ENCODE data around the gene RAD51B.

RAD51B gene

DNA sequence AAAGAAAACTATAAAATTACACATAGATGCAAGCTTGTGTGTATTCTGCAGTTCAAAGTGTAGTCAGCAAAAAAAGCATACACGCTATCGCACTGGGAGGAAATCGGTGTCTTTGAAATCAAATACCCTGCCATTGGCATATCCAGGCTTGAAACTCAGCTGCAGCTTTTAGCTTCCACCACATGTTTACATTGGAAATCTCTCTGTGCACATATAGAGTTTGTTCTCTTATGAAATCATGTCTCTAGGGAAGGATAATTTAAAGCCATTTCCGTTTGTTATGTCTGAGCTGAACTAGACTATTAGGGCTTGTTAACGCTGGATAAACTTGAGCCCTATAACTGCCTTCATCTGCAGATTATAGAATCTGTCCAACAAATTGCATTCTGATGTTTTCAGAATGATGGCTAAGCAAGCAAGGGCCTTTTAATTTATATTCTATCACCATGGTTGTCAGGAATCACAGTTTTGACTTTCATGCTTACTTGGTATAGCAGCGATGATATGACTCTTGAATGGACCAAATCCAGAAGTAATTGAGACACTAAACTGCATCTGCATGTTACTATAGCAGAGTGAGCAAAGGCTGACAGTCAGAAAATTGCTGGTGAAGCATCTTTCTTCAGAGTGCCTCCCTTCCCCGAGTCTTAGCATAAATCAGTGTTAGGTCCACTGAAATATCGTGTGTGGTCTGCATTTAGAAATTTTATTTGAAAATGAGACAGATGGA is 530.5 kb downstream of the RAD51B start:
- no peak for ATAC-seq

DNA sequence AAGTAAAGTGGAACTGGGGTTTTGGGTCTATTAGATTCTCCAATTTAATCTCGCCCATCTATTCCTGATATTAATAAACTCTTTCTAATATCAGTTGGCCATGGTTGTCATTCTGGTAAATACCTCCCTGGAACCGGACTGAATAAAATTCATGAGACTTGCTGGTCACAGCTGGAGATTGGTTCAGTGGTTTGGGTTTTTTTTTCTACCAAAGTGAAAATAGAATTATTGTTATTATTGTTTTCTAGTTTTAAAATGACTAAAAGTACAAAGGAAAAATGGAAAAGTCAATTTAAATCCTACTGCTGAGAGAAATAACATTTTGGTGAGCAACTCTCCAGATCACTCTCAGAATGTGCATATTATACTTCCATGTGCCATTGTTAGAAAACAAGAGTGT is 535.8 kb downstream of the RAD51B start:
- no peak for ATAC-seq

DNA sequence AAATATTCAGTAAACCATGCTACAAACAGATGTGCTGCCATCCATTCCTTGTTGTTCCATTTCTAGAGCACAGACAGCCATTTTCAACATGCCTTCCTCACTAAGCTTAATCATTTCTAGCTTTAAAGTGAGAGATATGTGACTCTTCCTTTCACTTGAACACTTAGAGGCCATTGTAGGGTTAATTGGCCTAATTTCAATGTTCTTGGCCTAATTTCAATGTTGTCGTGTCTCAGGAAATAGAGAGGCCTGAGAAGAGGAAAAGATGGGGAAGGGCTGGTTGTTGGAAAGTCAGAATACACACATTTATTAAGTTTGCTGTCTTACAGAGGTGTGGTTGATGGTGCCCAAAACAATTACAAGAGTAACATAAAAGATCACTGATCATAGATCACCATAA is 538.2 kb downstream of the RAD51B start:
- no peak for ATAC-seq

DNA sequence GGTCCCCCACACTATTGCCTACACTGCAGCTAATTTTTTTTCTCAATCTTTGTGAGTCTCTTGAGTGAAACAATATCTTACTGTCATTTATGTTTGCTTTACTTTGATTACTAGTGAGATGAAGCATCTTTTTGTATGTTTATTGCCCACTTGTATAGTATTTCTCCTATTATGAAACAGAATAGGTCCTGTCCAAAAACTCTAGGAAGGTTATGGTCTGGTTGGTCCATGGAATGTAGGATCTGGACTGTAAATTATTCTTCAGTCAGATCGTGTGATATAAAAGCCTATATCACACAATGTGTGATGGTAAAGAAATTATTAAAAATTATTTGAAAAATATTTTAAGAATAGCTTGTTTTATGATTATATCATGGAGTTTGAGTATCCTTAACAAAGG is 538.9 kb downstream of the RAD51B start:
- no peak for ATAC-seq

DNA sequence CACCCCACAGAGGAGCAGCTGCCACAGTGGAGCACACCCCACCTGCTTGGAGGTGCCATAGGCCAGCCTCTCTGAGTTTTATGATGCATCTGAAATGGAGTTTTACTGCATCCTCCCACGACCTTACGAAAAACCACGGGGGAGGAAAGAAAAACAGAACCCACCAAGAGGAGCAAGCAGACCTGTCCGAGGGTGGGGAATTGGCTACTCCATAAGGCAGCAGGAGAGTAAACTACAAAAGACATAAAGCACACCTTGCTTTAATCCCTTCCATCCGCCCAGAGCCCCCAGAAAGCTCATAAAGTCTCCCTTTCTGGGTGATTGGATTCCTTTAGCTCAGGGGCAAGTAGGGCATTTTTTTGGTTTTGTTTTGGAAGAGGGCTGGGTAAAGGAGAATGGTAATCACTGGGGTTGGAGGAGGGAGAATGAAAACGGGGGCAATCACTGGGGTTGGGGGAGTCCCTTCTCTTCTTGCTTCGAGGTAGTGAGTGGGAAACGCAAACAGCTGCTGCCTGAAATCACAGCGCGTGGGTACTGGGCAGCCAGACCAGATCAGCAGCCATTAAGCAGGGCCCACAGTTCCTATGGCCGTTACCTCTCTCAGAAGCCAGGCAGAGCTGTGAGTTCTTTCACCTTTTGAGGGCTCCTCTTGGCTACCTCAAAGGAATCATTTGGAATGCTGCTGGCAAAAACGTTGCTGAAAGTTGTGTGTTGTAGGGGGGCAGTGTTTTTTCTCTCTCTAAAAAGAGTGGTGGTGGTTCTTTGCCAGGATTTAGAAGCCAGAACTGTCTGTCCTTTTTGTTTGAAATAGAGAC is 539.6 kb downstream of the RAD51B start:
- ATAC-seq = no peak

DNA sequence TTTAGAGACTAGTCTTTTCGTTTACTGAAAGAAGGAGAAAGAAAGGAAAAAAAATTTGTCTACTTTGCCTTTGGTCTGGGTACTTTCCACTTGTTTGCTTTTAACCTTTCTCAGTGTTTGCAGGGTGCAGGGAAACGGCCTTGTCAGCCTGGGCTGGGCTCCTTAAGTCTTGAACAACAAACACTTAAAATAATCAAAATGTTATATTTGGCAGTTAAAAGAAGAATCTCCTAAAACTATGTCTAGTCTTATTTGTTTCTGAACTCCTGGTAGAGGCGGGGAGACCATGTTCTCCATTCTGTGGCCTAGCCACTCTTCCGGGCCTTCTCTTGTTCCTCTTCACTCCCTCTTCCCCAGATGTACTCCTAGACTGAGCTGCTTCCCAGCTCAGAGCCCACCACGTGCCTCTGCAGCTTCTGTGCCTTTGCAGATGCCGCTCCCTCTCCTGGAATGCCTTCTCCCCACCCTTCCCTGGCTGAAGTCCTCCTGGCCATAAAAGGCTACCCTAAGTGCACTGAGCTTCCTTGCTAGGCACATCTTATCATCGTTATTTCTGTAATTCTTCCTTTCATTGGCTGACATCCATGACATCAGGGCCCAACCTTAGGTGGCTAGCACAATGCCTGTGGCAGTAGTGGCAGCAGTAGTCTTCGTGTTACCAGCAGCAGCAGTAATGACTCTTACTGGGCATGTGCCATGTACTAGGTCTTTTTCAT is 540.4 kb downstream of the RAD51B start:
- peak in 1 of 2 donors; percentile 43 for ATAC-seq

DNA sequence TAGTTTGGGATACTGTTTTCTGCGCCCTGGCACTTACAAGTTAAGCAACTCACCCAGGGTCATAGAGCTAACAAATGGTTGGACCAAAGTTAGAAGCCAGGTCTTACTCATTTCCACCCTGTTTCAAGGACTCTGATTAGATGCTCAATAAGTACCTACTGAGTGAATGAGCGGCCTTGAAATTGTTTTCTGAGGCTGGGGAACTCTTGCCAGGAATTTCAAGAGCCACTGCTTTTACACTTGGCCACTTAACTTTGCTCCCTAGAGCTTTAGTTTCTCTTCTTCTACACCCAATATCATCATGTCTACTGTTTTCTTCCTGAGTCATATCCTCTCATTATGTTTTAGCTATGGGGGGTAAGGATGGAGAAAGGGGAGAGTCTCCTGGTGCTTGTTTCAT is 541.7 kb downstream of the RAD51B start:
- no peak for ATAC-seq

DNA sequence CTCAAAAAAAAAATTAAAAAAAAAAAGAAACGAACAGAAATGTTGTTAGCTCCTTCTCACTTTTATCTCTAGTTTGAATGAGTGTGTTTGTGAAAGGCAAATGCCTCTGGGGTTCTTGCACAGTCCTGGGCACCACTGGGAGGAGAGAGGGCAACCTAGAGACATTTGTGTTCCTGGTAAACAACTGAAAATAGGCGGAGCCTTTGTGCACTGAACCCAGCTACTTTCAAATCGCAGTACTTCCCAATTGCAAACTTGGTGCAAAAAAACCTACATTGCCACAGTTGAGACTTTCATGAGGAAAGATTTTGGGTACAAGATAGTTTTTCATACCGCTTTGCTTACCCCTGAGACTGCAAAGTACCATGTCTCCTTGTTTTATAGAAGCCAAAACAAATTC is 543.3 kb downstream of the RAD51B start:
- ATAC-seq = no peak

DNA sequence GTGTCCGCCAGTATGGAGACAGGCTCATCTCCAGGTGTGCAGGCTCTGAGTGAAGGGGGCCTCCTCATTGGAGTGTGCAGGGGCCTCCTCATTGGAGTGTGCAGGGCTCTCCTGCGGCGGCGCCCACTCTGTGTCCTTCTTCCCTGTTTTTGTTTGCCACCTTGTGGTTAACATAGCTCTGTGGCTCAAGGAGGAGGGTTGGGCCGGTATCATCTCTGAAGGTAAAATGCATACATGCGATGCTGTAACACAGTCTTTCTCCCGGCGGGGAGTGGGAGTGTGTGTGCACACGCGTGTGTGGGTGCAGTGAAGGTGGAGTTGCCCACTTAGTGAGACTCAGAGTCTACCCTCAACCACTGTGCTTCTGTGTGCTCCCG is 543.9 kb downstream of the RAD51B start:
- no peak for ATAC-seq

DNA sequence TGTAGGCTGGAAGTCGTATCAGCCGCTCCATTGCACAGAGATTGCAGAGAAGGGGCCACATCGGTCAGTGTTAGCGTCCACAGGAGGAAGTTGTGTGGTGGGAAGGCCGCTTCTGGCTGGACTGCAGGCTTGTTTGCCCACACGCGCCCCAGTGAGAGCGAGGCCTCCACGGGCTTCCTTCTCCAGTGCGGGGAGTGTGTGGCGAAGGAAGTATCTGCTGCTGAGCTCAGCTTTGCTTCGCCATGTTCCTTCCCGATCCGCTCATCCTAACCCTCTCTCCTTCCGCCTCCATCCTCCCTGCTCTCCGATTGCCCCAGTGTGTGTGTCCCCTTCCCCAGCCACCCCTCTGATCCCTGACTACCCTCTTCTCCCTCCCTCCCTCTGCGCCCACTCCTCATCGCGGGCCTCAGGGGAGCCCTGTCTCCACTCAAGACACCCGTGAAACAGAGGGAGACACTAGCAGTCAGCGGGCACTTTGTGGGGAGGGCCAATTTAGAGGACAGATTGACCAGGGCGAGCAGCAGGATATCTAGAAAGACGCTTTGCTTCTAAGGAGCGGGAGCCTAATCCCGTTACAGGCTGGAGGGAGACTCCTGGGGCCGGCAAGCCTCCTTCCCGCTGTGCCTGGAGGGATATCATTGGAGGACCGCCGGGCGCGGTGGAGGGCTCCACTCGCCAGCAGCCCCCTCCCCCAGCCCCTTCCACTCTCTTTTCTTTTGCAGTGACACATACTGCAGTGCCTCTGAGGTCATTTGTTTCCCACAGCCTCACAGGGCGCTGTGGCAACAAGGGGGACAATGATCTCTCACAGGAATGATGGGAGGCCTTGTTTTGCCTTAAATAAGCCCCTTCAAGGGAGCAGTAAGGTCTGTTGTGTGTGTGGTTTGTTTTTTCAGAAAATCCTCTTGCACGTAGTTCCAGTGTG is 544.5 kb downstream of the RAD51B start:
- ATAC-seq = no peak

DNA sequence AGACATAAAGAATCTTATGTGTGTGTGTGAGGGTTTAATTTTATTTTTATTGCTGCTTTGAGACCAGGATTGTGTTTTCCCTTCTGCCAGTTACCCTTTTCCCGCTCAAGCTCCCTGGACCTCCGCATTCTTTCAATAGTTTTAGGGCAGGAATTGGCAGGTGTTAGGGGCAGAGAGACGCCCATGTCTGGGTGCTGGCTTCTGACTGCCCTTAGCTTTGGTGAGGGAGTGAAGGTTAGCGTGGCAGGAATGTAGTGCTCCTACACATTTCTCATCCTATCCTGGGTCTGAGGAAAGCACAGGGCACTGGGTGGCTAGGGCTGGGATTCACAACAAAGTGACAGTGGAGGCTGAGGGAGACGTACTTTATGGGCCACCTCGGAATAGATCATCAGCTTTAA is 545.2 kb downstream of the RAD51B start:
- no peak for ATAC-seq

DNA sequence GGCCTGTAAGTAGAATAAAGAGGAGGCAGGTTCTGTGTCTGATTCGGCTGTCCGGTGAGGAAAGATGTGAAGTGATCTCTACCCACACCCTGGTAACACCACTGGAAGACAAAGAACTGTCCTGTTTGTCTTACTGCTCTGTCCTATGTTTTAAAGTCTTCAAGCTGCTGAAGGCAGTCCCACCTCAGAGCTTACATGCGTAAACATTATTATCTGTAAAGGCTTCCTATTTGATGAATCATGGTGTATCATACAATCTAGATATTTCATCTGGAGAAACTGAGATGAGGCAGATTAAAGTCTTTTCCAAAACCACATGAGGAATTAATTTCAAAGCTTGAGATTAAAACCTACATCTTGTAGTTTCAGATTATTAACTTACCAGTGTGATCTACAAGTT is 545.6 kb downstream of the RAD51B start:
- no peak for ATAC-seq

DNA sequence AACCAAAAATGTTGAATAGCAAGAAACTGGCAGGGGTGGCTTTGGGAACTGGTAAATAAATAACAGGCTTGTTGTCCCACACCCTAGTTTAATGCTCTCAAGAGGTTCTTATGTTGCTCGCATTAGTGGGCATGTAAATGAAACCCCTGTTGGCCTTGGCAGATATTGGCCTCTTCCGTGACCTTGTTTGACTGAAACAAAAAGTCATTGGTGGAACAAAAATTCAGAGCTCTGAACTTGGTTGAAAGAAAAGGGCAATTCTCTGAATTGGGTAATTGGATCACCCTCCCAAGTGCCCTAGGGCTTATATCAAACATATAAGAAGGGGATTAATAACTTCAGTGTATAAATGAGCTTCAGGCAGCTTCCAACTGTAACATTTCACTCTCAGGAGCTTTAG is 547.1 kb downstream of the RAD51B start:
- no peak for ATAC-seq

DNA sequence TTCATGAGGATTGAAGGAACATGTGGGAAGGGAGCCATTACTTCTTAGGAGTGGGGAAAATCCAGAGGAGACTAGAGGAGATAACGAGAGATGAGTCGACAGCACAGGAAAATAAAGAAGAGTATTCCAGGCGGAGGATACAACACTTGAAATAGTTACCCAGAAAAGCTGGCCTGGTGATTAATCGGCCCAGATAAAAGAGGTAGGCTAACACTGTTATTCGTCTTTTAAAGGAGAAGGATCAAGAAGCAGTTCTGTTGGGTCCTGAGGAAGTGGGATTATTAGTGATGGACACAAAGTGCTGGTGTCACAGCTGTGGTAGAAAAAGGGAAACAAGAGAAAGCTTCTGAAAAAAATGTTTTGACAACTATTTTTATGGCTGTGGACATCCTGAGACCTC is 548.0 kb downstream of the RAD51B start:
- ATAC-seq = no peak

DNA sequence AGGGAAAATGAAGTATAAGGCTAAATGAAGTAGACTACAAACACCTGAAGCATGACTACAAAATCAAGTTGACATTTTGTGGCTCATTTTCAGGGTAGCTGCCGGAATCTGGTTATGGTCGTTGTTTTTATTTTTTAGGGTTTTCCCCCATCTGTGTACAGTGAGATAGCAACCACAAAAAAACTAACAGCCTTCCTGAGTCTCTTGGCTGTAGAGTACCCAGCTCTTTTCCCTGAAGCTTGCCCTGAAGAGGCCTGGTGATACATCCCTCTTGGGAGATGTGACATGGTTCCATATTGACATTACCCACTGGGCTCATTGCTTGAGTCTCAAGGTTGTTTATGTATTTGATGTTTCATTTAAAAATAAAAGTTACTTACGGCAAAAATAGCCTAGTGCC is 549.3 kb downstream of the RAD51B start:
- ATAC-seq = peak in 1 of 2 donors; percentile 32

DNA sequence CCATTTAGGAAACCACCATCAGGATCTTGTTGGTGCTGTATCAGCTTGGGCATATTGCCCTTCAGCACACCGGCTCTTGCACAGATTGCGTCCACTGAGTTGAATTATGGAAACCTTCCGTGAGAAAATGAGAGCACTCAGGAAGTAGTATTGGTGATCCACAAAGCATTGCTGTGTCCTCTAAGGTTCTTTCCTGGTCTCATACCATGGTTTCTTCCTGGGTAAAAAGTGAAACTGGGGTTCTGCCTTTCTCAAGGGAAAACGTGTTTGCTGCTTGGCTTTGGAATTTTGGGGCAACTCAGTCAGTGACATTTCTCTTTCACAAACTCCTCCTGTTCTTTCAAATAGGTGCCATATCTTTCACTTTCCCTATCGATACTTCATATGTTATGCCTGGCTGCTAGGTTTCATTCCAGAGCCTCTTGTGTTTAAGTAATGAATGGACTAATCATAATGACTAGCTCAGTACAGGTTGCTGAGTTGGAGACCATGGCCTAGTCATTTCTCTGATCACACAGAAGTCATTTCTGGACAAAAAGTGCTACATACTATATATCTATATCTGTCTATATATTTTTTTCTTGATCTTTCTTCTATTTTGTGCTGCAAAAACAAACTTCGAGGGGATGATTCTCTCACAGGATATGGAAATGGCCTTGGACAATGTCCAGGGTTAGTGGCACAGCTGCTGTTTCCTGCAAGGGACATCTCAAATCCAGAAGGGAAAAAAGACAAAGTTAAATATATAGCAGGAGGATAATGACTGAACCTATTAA is 549.9 kb downstream of the RAD51B start:
- ATAC-seq = peak; percentile 94 to 95

DNA sequence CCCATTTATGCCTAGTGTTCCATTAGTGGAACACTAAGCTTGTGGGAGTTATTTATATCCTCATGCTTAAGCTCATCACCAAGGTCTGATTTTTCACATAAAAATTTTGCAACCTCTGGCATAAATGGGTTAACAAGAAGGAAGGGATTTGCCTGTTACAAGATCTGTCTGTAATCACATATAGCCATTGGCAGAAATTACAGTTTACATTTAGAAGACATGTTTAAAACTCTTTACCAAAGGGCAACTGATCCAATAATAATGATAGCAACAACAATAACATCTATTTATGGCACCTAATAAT is 550.4 kb downstream of the RAD51B start:
- no peak for ATAC-seq

DNA sequence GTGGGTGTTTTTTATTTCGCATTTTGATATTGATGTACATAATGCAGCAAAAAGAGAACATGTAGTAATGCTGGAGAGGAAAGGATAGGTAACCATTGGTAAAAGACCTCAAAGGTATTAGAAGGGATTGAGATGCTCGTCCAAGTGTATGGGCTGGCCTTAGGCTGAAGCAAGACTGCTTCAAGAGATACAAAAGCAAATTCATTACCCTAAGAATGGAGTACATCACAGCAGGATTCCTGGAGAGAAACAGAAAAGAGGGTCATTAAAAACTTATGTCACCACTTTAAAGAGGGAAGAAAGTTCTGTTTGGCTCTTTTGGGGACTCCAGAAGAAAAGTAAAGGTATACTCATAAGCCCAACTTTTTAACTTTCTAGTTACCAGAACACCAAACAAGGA is 552.8 kb downstream of the RAD51B start:
- no peak for ATAC-seq

DNA sequence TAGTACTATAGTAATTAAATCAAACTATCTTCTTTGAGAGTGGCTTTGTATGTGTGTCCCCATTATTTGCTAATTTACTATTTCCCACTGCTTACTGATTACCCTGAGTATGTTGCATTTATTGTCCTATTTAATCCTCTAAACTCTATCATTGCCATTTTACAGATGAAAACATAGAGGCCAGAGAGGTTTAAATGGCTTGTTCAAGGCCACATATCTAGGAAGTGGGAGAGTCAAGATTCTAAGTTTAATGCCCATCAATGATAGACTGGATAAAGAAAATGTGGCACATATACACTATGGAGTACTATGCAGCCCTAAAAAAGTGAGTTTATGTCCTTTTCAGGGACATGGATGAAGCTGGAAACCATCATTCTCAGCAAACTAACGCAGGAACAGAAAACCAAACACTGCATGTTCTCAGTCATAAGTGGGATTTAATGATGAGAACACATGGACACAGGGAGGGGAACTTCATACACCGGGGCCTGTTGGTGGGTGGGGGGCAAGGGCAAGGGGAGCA is 553.6 kb downstream of the RAD51B start:
- ATAC-seq = no peak

DNA sequence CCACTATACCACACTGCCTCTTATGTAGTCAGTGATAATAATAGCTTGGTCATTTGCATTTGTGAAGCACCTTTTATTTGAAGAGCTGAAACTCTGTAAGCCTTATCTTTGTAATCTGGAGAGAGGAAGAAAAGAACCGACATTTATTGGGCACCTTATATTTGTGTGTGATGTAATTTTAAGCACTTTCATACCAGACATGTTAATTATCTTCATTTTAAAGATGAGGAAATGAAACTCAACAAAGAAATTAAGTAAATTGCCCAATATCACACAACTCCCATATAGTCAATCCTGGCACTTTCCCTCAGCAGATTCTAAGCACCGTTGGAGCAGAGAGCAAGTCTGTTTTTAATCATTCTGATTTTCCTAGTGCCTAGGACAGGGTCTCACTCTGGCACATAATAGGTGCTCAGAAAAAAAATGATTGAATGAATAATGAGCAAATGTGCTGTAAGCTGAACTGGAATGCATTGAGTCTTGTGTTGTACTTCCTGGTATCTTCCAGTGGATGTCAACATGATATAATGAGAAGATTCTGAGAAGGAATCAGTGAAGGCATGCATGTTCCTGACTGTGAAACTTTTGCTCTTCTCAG is 554.4 kb downstream of the RAD51B start:
- no peak for ATAC-seq

DNA sequence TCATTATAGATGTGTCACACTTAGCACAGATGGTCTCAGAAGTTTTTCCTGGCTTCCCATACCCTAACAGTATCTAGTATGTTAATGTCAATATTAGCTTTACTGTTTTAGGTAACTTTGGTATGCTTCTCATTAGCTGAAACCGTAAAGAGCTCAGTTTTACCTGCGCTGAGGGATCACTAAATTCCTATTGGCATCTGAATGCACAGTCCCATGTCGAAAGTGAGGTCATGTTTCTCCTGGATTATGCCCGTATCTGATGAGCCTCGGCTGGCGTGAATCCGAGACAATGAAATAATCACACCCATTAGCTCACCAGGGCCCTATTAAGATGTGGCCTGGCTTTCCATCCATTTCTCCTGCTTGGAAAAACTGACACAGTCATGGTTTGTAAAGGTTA is 555.1 kb downstream of the RAD51B start:
- no peak for ATAC-seq

All from activated CD4-positive, CD25-positive, alpha-beta regulatory T cell treated with anti-CD3 and anti-CD28 coated beads, Interleukin-2, amount 50 U/mL, for 24 hours (primary cell).